ENCODE results near the gene PARVB. TPM values are rescaled to one million over a fixed set of nuclear protein-coding genes. Genes with fewer than 3 reads are reported as not detected.
A peak's percentile ranks its signal among the peaks of the same experiment; 100 is the strongest.

PARVB gene
- total and polyA plus RNA-seq, 9 of the 15 experiments (the other 6 are each of a cell fraction or from before 2014, with no cell fraction given): 1.1 to 59.2 (median 29.2) TPM

DNA sequence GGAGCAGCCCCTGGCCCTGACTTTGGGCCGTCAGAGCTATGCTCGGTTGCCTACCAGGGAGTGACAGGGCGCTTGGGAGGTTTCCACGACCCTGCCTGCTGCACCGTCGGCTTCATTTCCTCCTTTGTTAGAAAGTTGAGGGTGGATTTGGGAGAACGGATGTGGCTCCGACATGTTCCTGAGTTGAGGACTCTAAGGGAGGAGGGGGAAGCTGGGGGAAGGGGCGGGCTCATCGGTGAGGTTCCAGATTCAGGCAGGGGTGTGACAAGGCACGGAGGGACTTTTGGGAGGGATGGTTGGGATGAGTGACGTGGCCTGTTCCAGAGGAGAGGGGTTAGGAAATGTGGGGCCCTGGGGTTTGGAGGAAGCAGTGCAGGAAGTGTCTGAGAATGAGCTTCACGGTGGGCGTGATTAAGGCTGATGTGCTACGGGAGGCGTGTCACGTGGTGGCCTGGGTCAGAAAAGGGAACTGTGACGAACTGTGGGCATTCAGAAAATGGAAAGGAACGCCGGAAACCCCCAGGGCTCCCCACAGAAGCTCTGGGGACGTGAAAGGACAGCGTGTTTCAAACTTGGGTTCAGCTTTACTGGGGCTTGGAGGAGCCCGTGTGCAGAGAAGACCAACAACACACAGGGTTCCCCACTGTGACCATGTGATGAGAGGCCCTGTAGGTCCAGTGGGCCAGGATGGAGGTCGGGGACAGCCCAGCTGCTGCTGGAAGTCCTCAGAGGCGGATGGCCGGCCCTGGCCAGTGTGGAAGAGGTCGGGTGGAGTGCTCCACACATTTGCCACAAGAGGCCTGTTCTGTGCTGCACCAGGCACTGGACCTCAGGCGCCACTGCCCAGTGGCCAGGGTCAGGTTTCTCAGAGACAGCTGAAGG lies 2.8 kb downstream of the PARVB start (continued):
- TF ChIP-seq TRIM24 (IDR thresholded peaks at IDR 0.05): no peak
- TF ChIP-seq, protein P1, sequence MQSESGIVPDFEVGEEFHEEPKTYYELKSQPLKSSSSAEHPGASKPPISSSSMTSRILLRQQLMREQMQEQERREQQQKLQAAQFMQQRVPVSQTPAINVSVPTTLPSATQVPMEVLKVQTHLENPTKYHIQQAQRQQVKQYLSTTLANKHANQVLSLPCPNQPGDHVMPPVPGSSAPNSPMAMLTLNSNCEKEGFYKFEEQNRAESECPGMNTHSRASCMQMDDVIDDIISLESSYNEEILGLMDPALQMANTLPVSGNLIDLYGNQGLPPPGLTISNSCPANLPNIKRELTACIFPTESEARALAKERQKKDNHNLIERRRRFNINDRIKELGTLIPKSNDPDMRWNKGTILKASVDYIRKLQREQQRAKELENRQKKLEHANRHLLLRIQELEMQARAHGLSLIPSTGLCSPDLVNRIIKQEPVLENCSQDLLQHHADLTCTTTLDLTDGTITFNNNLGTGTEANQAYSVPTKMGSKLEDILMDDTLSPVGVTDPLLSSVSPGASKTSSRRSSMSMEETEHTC (IDR thresholded peaks at IDR 0.05): no peak
- no peak for TF ChIP-seq DMBX1 (CRISPR knock-in tag; IDR thresholded peaks at IDR 0.05; ENCODE audit: borderline replicate concordance)
- peak; percentile 54 for TF ChIP-seq L3MBTL2 (IDR thresholded peaks at IDR 0.05)
- peak; percentile 45 for TF ChIP-seq TBP (optimal IDR thresholded peaks at IDR 0.05; ENCODE audit: low read depth, low read length)
- TF ChIP-seq RBFOX2 (IDR thresholded peaks at IDR 0.05; ENCODE audit: low read depth, low read length): peak; percentile 62
- TF ChIP-seq, protein P2, sequence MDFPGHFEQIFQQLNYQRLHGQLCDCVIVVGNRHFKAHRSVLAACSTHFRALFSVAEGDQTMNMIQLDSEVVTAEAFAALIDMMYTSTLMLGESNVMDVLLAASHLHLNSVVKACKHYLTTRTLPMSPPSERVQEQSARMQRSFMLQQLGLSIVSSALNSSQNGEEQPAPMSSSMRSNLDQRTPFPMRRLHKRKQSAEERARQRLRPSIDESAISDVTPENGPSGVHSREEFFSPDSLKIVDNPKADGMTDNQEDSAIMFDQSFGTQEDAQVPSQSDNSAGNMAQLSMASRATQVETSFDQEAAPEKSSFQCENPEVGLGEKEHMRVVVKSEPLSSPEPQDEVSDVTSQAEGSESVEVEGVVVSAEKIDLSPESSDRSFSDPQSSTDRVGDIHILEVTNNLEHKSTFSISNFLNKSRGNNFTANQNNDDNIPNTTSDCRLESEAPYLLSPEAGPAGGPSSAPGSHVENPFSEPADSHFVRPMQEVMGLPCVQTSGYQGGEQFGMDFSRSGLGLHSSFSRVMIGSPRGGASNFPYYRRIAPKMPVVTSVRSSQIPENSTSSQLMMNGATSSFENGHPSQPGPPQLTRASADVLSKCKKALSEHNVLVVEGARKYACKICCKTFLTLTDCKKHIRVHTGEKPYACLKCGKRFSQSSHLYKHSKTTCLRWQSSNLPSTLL (IDR thresholded peaks at IDR 0.05): no peak
- TF ChIP-seq ZFX (CRISPR knock-in tag; IDR thresholded peaks at IDR 0.05): peak; percentile 33; the same call in 1 of the 2 replicates
- TF ChIP-seq, protein P3, sequence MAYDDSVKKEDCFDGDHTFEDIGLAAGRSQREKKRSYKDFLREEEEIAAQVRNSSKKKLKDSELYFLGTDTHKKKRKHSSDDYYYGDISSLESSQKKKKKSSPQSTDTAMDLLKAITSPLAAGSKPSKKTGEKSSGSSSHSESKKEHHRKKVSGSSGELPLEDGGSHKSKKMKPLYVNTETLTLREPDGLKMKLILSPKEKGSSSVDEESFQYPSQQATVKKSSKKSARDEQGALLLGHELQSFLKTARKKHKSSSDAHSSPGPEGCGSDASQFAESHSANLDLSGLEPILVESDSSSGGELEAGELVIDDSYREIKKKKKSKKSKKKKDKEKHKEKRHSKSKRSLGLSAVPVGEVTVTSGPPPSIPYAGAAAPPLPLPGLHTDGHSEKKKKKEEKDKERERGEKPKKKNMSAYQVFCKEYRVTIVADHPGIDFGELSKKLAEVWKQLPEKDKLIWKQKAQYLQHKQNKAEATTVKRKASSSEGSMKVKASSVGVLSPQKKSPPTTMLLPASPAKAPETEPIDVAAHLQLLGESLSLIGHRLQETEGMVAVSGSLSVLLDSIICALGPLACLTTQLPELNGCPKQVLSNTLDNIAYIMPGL (CRISPR knock-in tag; IDR thresholded peaks at IDR 0.05): no peak
- TF ChIP-seq, protein P4, sequence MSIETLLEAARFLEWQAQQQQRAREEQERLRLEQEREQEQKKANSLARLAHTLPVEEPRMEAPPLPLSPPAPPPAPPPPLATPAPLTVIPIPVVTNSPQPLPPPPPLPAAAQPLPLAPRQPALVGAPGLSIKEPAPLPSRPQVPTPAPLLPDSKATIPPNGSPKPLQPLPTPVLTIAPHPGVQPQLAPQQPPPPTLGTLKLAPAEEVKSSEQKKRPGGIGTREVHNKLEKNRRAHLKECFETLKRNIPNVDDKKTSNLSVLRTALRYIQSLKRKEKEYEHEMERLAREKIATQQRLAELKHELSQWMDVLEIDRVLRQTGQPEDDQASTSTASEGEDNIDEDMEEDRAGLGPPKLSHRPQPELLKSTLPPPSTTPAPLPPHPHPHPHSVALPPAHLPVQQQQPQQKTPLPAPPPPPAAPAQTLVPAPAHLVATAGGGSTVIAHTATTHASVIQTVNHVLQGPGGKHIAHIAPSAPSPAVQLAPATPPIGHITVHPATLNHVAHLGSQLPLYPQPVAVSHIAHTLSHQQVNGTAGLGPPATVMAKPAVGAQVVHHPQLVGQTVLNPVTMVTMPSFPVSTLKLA (conservative IDR thresholded peaks at IDR 0.05): peak; percentile 65 to 70; a peak in 3 of 4 replicates
- TF ChIP-seq, protein P5, sequence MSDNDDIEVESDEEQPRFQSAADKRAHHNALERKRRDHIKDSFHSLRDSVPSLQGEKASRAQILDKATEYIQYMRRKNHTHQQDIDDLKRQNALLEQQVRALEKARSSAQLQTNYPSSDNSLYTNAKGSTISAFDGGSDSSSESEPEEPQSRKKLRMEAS (CRISPR knock-in tag; IDR thresholded peaks at IDR 0.05): peak; percentile 64
- TF ChIP-seq, protein P6, sequence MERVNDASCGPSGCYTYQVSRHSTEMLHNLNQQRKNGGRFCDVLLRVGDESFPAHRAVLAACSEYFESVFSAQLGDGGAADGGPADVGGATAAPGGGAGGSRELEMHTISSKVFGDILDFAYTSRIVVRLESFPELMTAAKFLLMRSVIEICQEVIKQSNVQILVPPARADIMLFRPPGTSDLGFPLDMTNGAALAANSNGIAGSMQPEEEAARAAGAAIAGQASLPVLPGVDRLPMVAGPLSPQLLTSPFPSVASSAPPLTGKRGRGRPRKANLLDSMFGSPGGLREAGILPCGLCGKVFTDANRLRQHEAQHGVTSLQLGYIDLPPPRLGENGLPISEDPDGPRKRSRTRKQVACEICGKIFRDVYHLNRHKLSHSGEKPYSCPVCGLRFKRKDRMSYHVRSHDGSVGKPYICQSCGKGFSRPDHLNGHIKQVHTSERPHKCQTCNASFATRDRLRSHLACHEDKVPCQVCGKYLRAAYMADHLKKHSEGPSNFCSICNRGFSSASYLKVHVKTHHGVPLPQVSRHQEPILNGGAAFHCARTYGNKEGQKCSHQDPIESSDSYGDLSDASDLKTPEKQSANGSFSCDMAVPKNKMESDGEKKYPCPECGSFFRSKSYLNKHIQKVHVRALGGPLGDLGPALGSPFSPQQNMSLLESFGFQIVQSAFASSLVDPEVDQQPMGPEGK (CRISPR knock-in tag; IDR thresholded peaks at IDR 0.05; ENCODE audit: borderline replicate concordance): no peak
- no peak for TF ChIP-seq HDAC2 (IDR thresholded peaks at IDR 0.05)
- 0 out of 2 replicates have a peak, but pooled peaks have one; percentile 56 for TF ChIP-seq ZNF584 (CRISPR knock-in tag; IDR thresholded peaks at IDR 0.05; ENCODE audit: low read depth)
- no peak for TF ChIP-seq ZEB2 (IDR thresholded peaks at IDR 0.05)
- peak; percentile 14 for TF ChIP-seq TAF1 (IDR thresholded peaks at IDR 0.05; ENCODE audit: control insufficient read depth, extremely low read depth, insufficient read depth, low read length, severe bottlenecking)
